DND-41 (cell line): Measurements from ENCODE around the gene NEMF.

Source experiments
- ATAC-seq: fragments of 200-7000 bp; cut with Tn5 transposase; 3 replicates; pipeline ENCODE4 v1.9.1; 2021; ENCODE audit warnings: low read depth; ENCODE audit not compliant: insufficient read depth
- DNase-seq: peaks from one replicate; pipeline ENCODE4 v3.0.0-alpha.2; 2020
- H2AFZ ChIP-seq: 2 replicates; pipeline ENCODE4 v1.6.0; 2012; ENCODE audit warnings: low read depth, low read length
- H3K27ac ChIP-seq: 2 replicates; pipeline ENCODE4 v1.5.1; 2012; ENCODE audit warnings: low read length, inconsistent platforms
- H3K27me3 ChIP-seq: fragments of 200-600 bp; sonication (generic); 2 replicates; pipeline ENCODE4 v1.6.0; 2012; ENCODE audit warnings: low read length, mild to moderate bottlenecking, inconsistent platforms; ENCODE audit not compliant: insufficient read depth, poor library complexity
- H3K36me3 ChIP-seq: 2 replicates; pipeline ENCODE4 v1.5.1; 2012; ENCODE audit warnings: low read length, inconsistent platforms; ENCODE audit not compliant: insufficient read depth
- H3K4me1 ChIP-seq: 2 replicates; pipeline ENCODE4 v1.5.1; 2012; ENCODE audit warnings: mild to moderate bottlenecking, low read length; ENCODE audit not compliant: insufficient read depth
- H3K4me2 ChIP-seq: 2 replicates; pipeline ENCODE4 v1.6.0; 2012; ENCODE audit warnings: mild to moderate bottlenecking, moderate library complexity, low read length, inconsistent platforms; ENCODE audit not compliant: insufficient read depth
- H3K4me3 ChIP-seq, 2 experiments: fragments of 200-600 bp in 1 of 2; shearing (Covaris generic) in 1 of 2; 2 replicates each; pipeline ENCODE4 v1.5.1; 2012 to 2016; ENCODE audit warnings: inconsistent platforms in 2 of 2, low read length in 2 of 2, mild to moderate bottlenecking in 2 of 2, low read depth in 1 of 2, moderate library complexity in 1 of 2
- H3K79me2 ChIP-seq: 2 replicates; pipeline ENCODE4 v1.6.0; 2012; ENCODE audit warnings: low read length, inconsistent platforms; ENCODE audit not compliant: insufficient read depth
- H3K9ac ChIP-seq: 2 replicates; pipeline ENCODE4 v1.6.0; 2012; ENCODE audit warnings: low read depth, mild to moderate bottlenecking, inconsistent platforms, low read length, moderate library complexity
- H3K9me3 ChIP-seq: 2 replicates; pipeline ENCODE4 v1.5.1; 2012; ENCODE audit warnings: low read length, moderate library complexity, mild to moderate bottlenecking, inconsistent platforms; ENCODE audit not compliant: insufficient read depth, severe bottlenecking
- H4K20me1 ChIP-seq: 2 replicates; pipeline ENCODE4 v1.6.0; 2012; ENCODE audit warnings: low read length; ENCODE audit not compliant: insufficient read depth
- EZH2 ChIP-seq: IDR thresholded peaks from 3 replicates; pipeline ENCODE4 v1.6.1; 2012; ENCODE audit warnings: borderline replicate concordance, low read depth, mild to moderate bottlenecking, moderate library complexity, low read length, inconsistent platforms; ENCODE audit not compliant: severe bottlenecking
- TF ChIP-seq, protein P1 (sequence below): IDR thresholded peaks from 2 replicates; pipeline ENCODE4 v1.5.1; 2012; ENCODE audit warnings: borderline replicate concordance, low read length, moderate library complexity, mild to moderate bottlenecking; ENCODE audit not compliant: poor library complexity, severe bottlenecking; ENCODE audit errors: extremely low read depth

NEMF gene

DNA sequence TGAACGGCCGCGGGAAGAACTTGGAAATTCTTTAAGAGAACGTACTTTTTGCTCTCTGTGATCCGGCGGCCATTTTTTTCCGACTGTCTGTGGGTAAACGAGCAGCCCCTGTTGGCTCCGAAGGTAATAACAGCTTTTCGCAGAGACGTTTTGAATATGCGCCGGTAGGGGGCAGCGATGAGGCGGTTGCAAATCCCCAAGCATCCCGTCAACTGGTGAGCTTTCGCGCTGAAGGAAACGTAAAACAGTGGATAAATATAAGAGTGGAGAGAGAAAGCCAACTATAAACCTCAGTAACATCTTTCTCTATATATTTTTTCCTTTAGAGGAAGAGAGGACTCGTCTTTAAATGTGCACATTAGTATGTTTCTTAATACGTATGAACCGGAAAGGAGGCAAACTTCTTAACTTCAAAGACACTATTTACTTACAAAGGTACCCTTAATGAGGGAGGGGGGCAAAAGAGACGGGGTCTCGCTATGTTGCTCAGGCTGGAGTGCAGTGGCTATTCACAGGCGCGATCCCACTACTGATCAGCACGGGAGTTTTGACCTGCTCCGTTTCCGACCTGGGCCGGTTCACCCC, 9.6 kb upstream of the NEMF start:
- Histone ChIP-seq H3K9me3 (no peaks in the 10 kb centered on the region), H3K27ac (peak overlapping the region; percentile 90), H3K36me3 (no peaks in the 10 kb centered on the region), H3K4me1 (peaks cover 50% of the 10 kb centered on the region), H3K4me3 (peak overlapping the region; percentile 68 to 77), H3K9ac (peak overlapping the region; percentile 72), H3K79me2 (peaks cover 13% of the 10 kb centered on the region), H2AFZ (peak overlapping the region; percentile 100), H4K20me1 (no peaks in the 10 kb centered on the region), H3K4me2 (peak overlapping the region; percentile 79), H3K27me3 (no peaks in the 10 kb centered on the region)
- TF ChIP-seq, protein P1, sequence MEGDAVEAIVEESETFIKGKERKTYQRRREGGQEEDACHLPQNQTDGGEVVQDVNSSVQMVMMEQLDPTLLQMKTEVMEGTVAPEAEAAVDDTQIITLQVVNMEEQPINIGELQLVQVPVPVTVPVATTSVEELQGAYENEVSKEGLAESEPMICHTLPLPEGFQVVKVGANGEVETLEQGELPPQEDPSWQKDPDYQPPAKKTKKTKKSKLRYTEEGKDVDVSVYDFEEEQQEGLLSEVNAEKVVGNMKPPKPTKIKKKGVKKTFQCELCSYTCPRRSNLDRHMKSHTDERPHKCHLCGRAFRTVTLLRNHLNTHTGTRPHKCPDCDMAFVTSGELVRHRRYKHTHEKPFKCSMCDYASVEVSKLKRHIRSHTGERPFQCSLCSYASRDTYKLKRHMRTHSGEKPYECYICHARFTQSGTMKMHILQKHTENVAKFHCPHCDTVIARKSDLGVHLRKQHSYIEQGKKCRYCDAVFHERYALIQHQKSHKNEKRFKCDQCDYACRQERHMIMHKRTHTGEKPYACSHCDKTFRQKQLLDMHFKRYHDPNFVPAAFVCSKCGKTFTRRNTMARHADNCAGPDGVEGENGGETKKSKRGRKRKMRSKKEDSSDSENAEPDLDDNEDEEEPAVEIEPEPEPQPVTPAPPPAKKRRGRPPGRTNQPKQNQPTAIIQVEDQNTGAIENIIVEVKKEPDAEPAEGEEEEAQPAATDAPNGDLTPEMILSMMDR = peak; percentile 100
- no peak for TF ChIP-seq EZH2
- peak; percentile 86 for DNase-seq
- ATAC-seq = peak; percentile 36

DNA sequence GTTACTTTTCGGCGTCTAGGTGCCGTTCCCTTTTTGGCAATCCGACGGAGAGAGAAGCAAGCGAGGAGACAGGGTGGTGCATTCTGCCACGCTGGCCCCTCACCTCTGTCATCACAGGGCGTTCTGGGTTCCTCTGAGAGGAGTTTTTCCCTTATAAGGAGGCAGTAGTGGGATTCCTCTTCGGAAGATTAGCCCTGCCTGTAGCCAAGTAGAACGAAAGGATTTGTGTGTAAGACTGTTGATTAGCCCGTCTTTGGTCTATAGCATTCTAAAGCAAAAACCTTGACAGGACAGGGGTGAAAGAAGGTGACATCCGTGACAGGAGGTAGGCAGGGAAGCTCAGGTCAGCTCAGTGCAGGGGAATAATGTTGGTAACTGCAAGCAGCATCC, 9.1 kb upstream of the NEMF start:
- H3K4me1 ChIP-seq = peaks cover 46% of the 10 kb centered on the region
- H3K9me3 ChIP-seq = no peaks in the 10 kb centered on the region
- ATAC-seq (peak; percentile 34), DNase-seq (peak; percentile 75)
- peak overlapping the region; percentile 90 for H3K27ac ChIP-seq
- no peaks in the 10 kb centered on the region for H3K36me3 ChIP-seq
- H3K27me3 ChIP-seq = no peaks in the 10 kb centered on the region
- H3K4me2 ChIP-seq = peak overlapping the region; percentile 79
- H3K79me2 ChIP-seq = peaks cover 10% of the 10 kb centered on the region
- H4K20me1 ChIP-seq = no peaks in the 10 kb centered on the region
- H3K4me3 ChIP-seq = peak overlapping the region; percentile 68 to 77
- H2AFZ ChIP-seq = peak overlapping the region; percentile 100
- no peak for TF ChIP-seq EZH2
- TF ChIP-seq, protein P1 = no peak
- H3K9ac ChIP-seq = peak overlapping the region; percentile 72

DNA sequence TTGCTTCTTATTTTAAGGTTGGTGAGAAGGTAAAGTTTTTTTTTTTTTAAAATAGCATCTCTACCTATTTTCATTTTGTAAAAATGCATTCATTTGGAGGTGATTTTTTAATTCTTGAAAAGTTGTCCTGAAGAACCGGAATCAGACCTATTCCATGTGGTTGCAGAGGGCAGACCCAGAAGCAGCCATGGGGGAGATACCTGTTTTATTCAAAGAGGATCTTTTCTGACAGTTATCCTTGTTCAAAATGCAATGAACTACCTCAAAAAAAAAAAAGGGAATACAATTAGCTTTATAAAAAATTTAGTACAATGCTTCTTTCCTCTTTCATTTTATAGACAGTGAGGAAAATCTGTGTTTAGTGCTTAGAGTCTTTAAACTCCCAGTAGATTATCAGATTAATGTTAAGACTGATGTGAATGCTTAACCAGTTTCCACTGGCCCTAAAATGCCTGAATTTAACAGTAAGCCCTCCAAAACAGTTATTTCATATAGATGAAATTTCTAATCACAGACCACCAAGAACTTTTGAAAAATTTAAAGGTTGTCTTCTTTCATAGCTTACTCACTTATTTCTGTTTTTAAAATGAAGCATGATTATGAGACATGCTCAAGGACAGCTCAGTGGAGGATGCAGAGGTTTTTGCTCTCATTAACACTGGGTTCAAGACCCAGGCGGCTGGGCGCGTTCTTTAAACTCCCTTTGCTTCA, 8.6 kb upstream of the NEMF start:
- Histone ChIP-seq H3K4me3 (peak overlapping the region; percentile 68 to 77), H3K27me3 (no peaks in the 10 kb centered on the region), H3K27ac (peak overlapping the region; percentile 90), H4K20me1 (no peaks in the 10 kb centered on the region), H3K4me1 (peaks cover 46% of the 10 kb centered on the region), H3K9me3 (no peaks in the 10 kb centered on the region), H3K36me3 (no peaks in the 10 kb centered on the region), H3K79me2 (peaks cover 10% of the 10 kb centered on the region), H3K4me2 (peak overlapping the region; percentile 79), H3K9ac (peak overlapping the region; percentile 72), H2AFZ (peak overlapping the region; percentile 100)
- DNase-seq (no peak), ATAC-seq (no peak)
- TF ChIP-seq EZH2 = no peak
- TF ChIP-seq, protein P1 = no peak
